Effector memory CD4-positive, alpha-beta T cell (primary cell): ENCODE results near the gene TENM4.

Experiments
- DNase-seq, 3 donors: peaks; one replicate each; pipeline ENCODE4 v3.0.0-alpha.2; 2020
- H3K27ac ChIP-seq: 2 replicates; pipeline ENCODE4 v1.7.0; 2013; ENCODE audit warnings: mild to moderate bottlenecking, low read length, moderate library complexity; ENCODE audit not compliant: insufficient read depth, poor library complexity, severe bottlenecking
- H3K27me3 ChIP-seq: replicated peaks from 2 replicates; pipeline ENCODE4 v1.7.0; 2013; ENCODE audit warnings: mild to moderate bottlenecking, low read length; ENCODE audit not compliant: insufficient read depth, control insufficient read depth, poor library complexity, severe bottlenecking
- H3K36me3 ChIP-seq: 2 replicates; pipeline ENCODE4 v1.7.0; 2013; ENCODE audit warnings: mild to moderate bottlenecking, low read length, moderate library complexity; ENCODE audit not compliant: control insufficient read depth, insufficient read depth
- H3K4me1 ChIP-seq: 2 replicates; pipeline ENCODE4 v1.7.0; 2013; ENCODE audit warnings: low read length, mild to moderate bottlenecking; ENCODE audit not compliant: control insufficient read depth, insufficient read depth, poor library complexity, severe bottlenecking
- H3K4me3 ChIP-seq: 2 replicates; pipeline ENCODE4 v1.7.0; 2013; ENCODE audit warnings: low read length, low read depth, mild to moderate bottlenecking; ENCODE audit not compliant: insufficient read depth, poor library complexity, severe bottlenecking
- H3K9me3 ChIP-seq: 2 replicates; pipeline ENCODE4 v1.7.0; 2013; ENCODE audit warnings: mild to moderate bottlenecking, low read length, moderate library complexity; ENCODE audit not compliant: control insufficient read depth

TENM4 gene

DNA sequence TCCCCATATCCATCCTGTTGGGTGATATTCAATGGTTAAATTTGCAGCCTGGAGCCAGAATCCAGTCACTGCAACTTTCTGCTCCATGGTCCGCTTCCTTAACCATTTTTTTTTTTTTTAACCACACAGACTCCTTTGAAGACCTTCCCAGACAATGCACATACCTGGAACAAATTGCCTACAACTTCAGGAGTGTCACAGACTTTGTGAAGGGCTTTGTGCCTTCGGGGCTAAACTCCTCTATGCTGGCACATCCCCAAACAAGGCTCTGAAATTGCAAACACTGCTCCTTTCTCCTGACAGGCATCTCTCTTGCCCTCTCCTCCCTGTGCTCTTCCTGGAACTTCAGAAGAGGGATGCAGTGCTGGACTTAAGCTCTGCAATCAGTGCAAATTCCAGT, 40.6 kb downstream of the TENM4 start:
- DNase-seq, result no peak
- Histone ChIP-seq H3K27ac (no peak overlapping the region), H3K36me3 (no peaks in the 10 kb centered on the region), H3K4me1 (no peaks in the 10 kb centered on the region), H3K9me3 (no peaks in the 10 kb centered on the region), H3K27me3 (no peaks in the 10 kb centered on the region), H3K4me3 (no peak overlapping the region)

DNA sequence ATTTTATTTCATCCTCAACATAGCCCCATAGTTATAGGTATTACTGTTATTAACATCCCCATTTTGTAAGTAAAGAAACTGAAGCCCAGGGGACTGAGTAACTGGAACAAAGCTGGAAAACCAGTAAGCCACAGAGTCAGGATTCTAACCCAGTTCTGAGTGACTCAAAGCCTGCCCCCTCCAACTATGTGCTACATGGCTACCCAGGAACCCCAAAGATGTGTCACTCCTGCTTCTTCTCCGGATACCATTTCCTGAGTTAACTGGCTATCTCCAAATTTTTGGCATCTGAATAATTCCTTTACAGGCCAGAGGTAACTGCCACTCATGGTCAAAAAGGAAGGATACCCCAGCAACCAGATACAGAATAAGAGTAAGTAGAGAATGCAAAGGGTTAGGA, 43.6 kb downstream of the TENM4 start:
- Histone ChIP-seq H3K27me3 (no peaks in the 10 kb centered on the region), H3K4me3 (no peak overlapping the region)

DNA sequence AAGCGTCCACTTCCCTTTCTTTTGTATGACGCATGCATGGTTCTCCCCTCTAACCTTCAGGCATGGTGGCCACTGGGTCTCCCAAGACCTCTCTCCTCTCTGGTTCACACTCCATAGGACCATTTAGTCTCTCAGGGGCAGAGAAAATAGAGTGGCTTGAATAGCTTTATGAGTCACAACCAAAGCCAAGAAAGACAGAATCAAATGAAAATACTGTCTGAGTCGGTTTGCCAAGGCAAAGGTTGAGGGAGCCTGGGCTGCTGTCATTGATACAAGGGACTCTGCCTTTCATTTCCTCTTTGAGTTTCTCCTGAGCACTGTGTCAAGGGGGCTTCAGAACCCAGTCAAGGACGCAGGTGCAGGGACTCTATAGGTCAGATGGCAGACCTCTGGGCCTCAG, 44.2 kb downstream of the TENM4 start:
- no peaks in the 10 kb centered on the region for H3K9me3 ChIP-seq
- no peaks in the 10 kb centered on the region for H3K27me3 ChIP-seq
- no peaks in the 10 kb centered on the region for H3K36me3 ChIP-seq
- no peaks in the 10 kb centered on the region for H3K4me1 ChIP-seq
- no peak overlapping the region for H3K27ac ChIP-seq
- H3K4me3 ChIP-seq, result no peak overlapping the region
- no peak for DNase-seq

More for the DNA sequence above, 43.6 kb downstream of the TENM4 start:
- no peak for DNase-seq
- Histone ChIP-seq H3K27ac (no peak overlapping the region), H3K4me1 (no peaks in the 10 kb centered on the region), H3K9me3 (no peaks in the 10 kb centered on the region), H3K36me3 (no peaks in the 10 kb centered on the region)

DNA sequence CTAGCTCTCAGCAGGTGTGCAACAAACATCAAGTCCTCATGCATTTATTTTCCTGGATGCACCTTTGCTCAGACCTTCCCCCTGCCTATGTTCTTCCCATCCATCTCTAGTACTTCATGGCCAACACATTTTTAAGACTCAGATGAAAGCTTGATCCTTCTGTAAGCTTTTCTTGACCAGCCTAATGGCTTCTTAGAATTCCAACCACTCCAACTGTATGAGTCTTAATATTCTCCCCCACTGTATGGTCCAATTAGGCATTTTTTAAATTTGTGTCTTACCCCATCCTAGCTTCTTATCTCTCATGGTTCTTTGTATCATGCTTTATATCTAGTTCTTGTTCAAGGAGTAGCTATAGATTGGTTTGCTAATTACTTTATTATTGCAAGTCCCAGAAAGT, 44.8 kb downstream of the TENM4 start:
- Histone ChIP-seq H3K27me3 (no peaks in the 10 kb centered on the region), H3K4me3 (no peak overlapping the region), H3K27ac (no peak overlapping the region), H3K36me3 (no peaks in the 10 kb centered on the region), H3K4me1 (no peaks in the 10 kb centered on the region), H3K9me3 (no peaks in the 10 kb centered on the region)
- DNase-seq, result no peak

DNA sequence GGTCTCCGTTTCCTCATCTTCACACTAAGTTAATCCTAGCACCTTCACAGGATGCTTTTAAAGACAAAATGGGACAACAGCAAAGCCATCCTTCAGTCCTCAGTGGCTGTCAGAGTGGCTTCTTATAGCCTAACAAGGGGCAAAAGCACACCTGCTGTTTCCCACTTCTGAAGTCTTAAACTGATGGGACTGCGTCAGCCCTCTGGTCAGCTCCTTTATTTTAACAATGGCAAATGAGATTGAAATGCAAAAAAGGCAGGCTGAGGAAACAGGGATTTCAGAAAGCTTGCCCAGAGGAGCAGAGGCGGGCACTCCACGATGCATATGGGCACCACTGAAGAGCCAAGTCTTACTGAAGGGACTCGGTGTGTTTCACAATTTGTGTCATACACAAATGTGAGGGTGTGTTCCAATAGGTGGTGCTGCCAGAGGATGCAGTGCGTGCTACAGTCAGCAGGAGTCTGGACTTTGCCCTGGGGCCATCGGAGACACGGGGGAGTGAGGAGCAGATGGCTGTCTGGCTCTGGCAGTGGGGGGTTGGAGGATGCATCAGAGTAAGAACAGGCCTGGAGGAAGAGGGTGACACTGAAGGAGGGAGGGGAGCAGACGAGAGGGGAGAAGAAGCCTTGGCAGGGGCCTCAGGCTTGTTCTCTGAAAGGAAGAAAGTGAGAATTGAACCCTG, 47.3 kb downstream of the TENM4 start:
- H3K4me1 ChIP-seq, result no peaks in the 10 kb centered on the region
- no peak overlapping the region for H3K27ac ChIP-seq
- no peaks in the 10 kb centered on the region for H3K9me3 ChIP-seq
- H3K27me3 ChIP-seq, result no peaks in the 10 kb centered on the region
- H3K4me3 ChIP-seq, result no peak overlapping the region
- DNase-seq, result no peak
- no peaks in the 10 kb centered on the region for H3K36me3 ChIP-seq

DNA sequence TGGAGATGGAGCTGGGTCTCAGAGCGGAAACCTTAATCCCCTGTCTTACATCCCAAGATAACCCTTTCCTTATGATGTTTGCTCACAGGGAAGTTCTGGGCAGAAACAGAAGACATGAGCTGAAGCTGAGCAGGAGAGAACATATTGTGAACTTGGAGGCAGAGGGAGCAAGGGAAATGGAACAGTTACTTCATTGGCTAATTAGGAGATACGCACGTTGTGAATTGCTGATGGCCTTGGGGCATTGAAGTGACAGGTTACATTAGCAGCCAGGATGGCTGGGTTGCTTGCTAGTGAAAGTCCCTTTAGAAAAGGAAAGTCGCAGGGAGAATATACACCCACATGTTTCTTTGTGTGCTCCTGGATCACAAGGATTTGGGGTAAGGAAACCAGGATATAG, 48.7 kb downstream of the TENM4 start:
- no peaks in the 10 kb centered on the region for H3K27me3 ChIP-seq
- no peak for DNase-seq
- no peak overlapping the region for H3K4me3 ChIP-seq
- H3K9me3 ChIP-seq, result no peaks in the 10 kb centered on the region
- H3K4me1 ChIP-seq, result no peaks in the 10 kb centered on the region
- no peak overlapping the region for H3K27ac ChIP-seq
- H3K36me3 ChIP-seq, result no peaks in the 10 kb centered on the region

DNA sequence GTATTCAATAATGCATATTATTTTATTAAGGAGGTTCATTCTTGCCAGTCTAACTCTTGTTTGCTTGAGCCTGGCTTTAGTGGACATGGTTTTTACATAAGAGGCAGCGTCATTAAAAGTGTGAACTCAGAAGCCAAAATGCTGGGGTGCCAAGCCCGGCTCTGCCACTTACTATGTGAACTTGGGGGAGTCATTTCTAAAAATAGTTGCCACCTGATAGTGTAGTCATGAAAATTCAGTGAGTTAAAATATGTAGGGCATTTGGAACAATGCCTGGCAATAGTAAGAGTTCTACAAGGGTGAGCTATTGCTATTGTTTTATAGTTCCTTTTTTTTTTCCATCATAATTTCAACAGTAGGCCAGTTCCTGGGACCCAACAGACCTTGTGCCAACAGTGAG, 49.9 kb downstream of the TENM4 start:
- no peaks in the 10 kb centered on the region for H3K27me3 ChIP-seq
- H3K36me3 ChIP-seq, result no peaks in the 10 kb centered on the region
- H3K4me3 ChIP-seq, result no peak overlapping the region
- H3K4me1 ChIP-seq, result no peaks in the 10 kb centered on the region
- no peak overlapping the region for H3K27ac ChIP-seq
- DNase-seq, result no peak
- H3K9me3 ChIP-seq, result no peaks in the 10 kb centered on the region

DNA sequence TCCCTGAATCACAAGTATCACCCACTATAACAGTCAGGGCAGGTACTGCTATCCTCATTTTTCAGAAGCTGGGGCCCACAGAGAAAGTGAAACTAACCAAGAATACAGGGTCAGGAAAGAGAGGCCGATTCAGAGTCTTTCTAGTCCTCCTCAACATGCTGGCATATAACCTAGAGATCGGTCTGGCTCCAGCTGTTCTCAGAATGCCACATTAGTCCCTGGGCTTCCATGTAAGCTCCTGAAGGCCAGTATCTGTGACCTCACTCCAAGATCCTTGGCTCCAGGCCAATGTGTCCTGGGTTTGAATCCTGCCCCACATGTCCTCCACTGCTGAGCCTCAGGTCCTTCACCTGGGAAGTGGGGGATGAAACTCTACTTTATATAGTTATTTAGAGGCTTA, 50.4 kb downstream of the TENM4 start:
- DNase-seq, result no peak
- no peaks in the 10 kb centered on the region for H3K4me1 ChIP-seq
- H3K4me3 ChIP-seq, result no peak overlapping the region
- H3K27me3 ChIP-seq, result no peaks in the 10 kb centered on the region
- H3K27ac ChIP-seq, result no peak overlapping the region
- H3K36me3 ChIP-seq, result no peaks in the 10 kb centered on the region
- H3K9me3 ChIP-seq, result no peaks in the 10 kb centered on the region

DNA sequence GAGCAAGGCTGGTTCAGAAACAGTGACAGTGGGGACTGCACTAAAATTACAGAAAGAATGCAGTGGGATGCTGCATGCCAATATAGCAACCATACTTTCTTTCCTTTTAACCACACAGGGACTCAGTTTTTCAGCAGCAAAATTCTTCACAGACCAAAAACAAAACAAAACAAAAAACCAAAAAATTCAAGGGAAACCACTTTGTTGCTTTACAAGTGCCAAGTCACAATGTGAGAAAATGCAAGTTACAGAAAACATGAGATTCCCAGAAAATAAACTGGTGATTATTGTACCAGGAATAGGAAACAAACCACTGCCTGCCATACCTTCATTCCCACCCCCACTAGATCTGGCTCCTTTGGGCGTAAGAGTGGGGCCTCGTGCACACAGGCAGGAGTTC, 52.6 kb downstream of the TENM4 start:
- no peaks in the 10 kb centered on the region for H3K4me1 ChIP-seq
- no peaks in the 10 kb centered on the region for H3K36me3 ChIP-seq
- no peaks in the 10 kb centered on the region for H3K9me3 ChIP-seq
- no peaks in the 10 kb centered on the region for H3K27me3 ChIP-seq
- no peak for DNase-seq
- H3K4me3 ChIP-seq, result no peak overlapping the region
- no peak overlapping the region for H3K27ac ChIP-seq

DNA sequence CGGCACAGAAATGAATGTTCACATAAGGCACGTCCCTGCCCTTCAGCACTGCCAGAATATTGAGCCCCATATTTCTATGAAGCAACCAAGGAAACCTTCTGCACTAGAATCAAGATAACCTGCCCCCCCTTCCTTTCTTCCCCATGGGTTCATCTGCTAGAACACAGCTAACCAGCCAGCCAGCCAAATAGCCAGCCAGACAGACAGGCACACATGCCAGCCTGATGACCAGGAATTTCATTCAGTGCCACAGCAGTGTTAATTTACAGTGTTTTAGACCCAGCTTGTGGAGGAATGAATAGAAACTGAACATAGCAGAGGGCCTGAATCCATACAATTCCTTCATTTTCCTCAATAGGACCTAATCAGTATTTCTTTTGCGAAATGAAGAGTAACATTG, 57.0 kb downstream of the TENM4 start:
- no peaks in the 10 kb centered on the region for H3K27me3 ChIP-seq
- H3K27ac ChIP-seq, result no peak overlapping the region
- DNase-seq, result no peak
- no peaks in the 10 kb centered on the region for H3K36me3 ChIP-seq
- H3K9me3 ChIP-seq, result no peaks in the 10 kb centered on the region
- H3K4me3 ChIP-seq, result no peak overlapping the region
- H3K4me1 ChIP-seq, result no peaks in the 10 kb centered on the region
